ENCODE data around the gene CREBBP. TPM values are rescaled to one million over a fixed set of nuclear protein-coding genes. Genes with fewer than 3 reads are reported as not detected.
"Not testable (repeated sequence)": the region's sequence is repeated elsewhere in the genome, so short reads cannot be mapped to it uniquely, and the experiment has no call there.

CREBBP gene
- polyA plus RNA-seq, 1 of the 3 experiments (the other 2 are of a cell fraction): 5.7 TPM

DNA sequence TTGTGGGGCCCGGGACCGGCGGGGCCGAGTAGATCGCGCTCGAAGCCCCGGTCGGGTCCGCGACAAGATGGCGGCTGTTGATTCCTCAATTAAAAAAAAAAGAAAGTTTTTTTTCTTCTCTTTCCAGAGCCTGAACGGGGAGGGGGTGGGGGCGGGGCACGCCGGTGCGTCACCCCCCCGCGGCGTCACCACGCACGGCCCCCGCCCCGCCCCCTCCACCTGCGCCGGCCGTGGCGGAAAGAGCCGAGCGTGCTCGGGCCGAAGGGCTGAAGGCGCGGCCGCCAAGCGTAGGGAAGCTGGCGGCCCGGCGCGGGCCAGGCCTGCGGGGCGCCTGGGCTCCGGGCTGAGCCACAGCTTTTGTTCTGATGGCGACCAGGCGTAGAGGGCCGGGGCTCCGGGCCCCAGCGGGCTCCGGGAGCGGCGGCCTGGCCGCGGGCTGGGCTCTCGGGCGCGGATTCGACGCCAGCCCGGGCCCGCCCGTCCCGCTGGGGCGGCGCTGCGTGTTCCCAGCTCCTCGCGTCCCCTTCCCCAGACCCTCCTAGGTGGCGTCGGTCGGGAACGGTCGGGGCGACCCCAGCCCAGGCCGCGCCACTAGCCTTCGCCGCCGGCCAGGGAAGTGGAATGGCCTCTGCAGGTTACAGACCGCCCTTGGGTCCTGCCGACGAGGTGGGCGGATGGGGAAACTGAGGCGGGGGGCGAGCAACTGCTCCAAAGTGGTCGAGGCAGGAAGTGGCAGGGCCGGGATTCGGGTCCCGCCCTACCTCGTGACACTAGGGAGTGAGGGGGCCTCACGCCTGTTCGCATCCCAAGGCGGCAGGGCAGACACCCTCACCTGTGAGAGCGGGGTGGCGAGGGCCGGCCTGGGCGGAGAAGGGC lies at the start of gene CREBBP (continued):
- TF ChIP-seq YY1 (IDR thresholded peaks at IDR 0.05; ENCODE audit: low read depth) (peak; percentile 77; the same call in 1 of the 2 replicates), GATA2 (CRISPR knock-in tag; IDR thresholded peaks at IDR 0.05) (no peak), POLR2AphosphoS5 (IDR thresholded peaks at IDR 0.05; ENCODE audit: low read depth, low read length) (peak; percentile 80), TCF12 (IDR thresholded peaks at IDR 0.05) (no peak), TEAD4 (IDR thresholded peaks at IDR 0.05; ENCODE audit: borderline replicate concordance, insufficient read depth) (no peak), MXI1 (IDR thresholded peaks at IDR 0.05; ENCODE audit: low read depth, low read length) (no peak), FOXJ3 (CRISPR knock-in tag; IDR thresholded peaks at IDR 0.05) (no peak), CTCF (IDR thresholded peaks at IDR 0.05) (no peak), EZH2phosphoT487 (IDR thresholded peaks at IDR 0.05; ENCODE audit: borderline replicate concordance, low read depth) (no peak)

DNA sequence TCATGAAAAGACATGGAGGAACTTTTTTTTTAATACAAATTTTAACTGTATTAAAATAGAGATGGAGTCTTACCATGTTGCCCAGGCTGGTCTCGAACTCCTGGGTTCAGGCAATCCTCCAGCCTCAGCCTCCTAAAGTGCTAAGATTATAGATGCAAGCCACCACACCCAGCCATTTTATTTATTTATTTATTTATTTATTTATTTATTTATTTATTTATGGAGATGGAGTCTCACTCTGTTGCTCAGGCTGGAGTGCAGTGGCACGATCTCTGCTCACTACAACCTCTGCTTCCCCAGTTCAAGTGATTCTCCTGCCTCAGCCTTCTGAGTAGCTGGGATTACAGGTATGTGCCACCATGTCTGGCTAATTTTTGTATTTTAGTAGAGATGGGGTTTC lies 46.6 kb upstream of the CREBBP start:
- H4K20me1 ChIP-seq (ENCODE audit: insufficient read depth); H3K79me2 ChIP-seq (ENCODE audit: insufficient read depth); POLR2A ChIA-PET; H3K9ac ChIP-seq; H3K4me3 ChIP-seq (ENCODE audit: low read depth in 2 of 2, low read length in 1 of 2); DNase-seq; H3K27me3 ChIP-seq (ENCODE audit: insufficient read depth); H3K4me2 ChIP-seq; H3K9me2 ChIP-seq; H3K9me3 ChIP-seq; H3K4me1 ChIP-seq (ENCODE audit: control insufficient read depth in 1 of 2, insufficient read depth in 2 of 2, low read depth in 1 of 2, low read length in 1 of 2); H2AFZ ChIP-seq (ENCODE audit: low read depth); H3K27ac ChIP-seq (ENCODE audit: low read depth in 2 of 2, low read length in 1 of 2); H3F3A ChIP-seq (replicated peaks; ENCODE audit: insufficient read depth); H3K36me3 ChIP-seq (replicated peaks in 1 of 2; ENCODE audit: control insufficient read depth in 1 of 2, insufficient read depth in 2 of 2, low read length in 1 of 2): not testable (repeated sequence)
- WGBS (ENCODE audit: low lambda C conversion rate): 78% methylated on average over 2 of the region's 2 CpGs
- CTCF ChIA-PET: interaction anchor here (2.0 kb wide), 1 partner anchor 11 kb away, joined by 12 read pairs; no protein-coding TSS in a partner anchor

GRCh38 chr16:3924763-3925162 lies 44.2 kb upstream of the CREBBP start:
- CTCF ChIA-PET: interaction anchor here (1.0 to 5.7 kb wide), 2 partner anchors 14 to 329 kb away, joined by 3 to 34 read pairs; no protein-coding TSS in a partner anchor
- POLR2A ChIA-PET: no interaction called here
- no peak overlapping the region for H3K4me2 ChIP-seq
- no peaks in the 10 kb centered on the region for H4K20me1 ChIP-seq (ENCODE audit: insufficient read depth)
- H3K27me3 ChIP-seq (ENCODE audit: insufficient read depth): peaks cover 8% of the 10 kb centered on the region; the same call in 1 of the 2 replicates
- H3K4me1 ChIP-seq (ENCODE audit: control insufficient read depth in 1 of 2, insufficient read depth in 2 of 2, low read depth in 1 of 2, low read length in 1 of 2): no peaks in the 10 kb centered on the region
- H3K4me3 ChIP-seq (ENCODE audit: low read depth in 2 of 2, low read length in 1 of 2): no peak overlapping the region
- H2AFZ ChIP-seq (ENCODE audit: low read depth): no peak overlapping the region
- no peak for DNase-seq
- no peaks in the 10 kb centered on the region for H3K9me2 ChIP-seq
- TF ChIP-seq, protein P1, sequence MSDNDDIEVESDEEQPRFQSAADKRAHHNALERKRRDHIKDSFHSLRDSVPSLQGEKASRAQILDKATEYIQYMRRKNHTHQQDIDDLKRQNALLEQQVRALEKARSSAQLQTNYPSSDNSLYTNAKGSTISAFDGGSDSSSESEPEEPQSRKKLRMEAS (IDR thresholded peaks at IDR 0.05; ENCODE audit: low read depth): no peak
- TF ChIP-seq PBX3 (IDR thresholded peaks at IDR 0.05) (no peak), POLR2AphosphoS5 (IDR thresholded peaks at IDR 0.05; ENCODE audit: low read depth, low read length) (no peak), ELF1 (IDR thresholded peaks at IDR 0.05) (no peak), EP300 (IDR thresholded peaks at IDR 0.05; ENCODE audit: borderline replicate concordance in 1 of 2, low read depth in 1 of 2, low read length in 1 of 2) (no peak), TAF1 (IDR thresholded peaks at IDR 0.05; ENCODE audit: borderline replicate concordance, low read depth, low read length) (no peak), RCOR1 (IDR thresholded peaks at IDR 0.05; ENCODE audit: low read length) (no peak), EZH2phosphoT487 (IDR thresholded peaks at IDR 0.05; ENCODE audit: borderline replicate concordance, low read depth) (no peak), MEF2A (IDR thresholded peaks at IDR 0.05; ENCODE audit: borderline replicate concordance, low read depth) (no peak)
- H3F3A ChIP-seq (replicated peaks; ENCODE audit: insufficient read depth): no peaks in the 10 kb centered on the region
- no peak overlapping the region for H3K27ac ChIP-seq (ENCODE audit: low read depth in 2 of 2, low read length in 1 of 2)
- H3K9me3 ChIP-seq: no peaks in the 10 kb centered on the region
- H3K9ac ChIP-seq: no peak overlapping the region
- H3K79me2 ChIP-seq (ENCODE audit: insufficient read depth): no peaks in the 10 kb centered on the region
- no peaks in the 10 kb centered on the region for H3K36me3 ChIP-seq (replicated peaks in 1 of 2; ENCODE audit: control insufficient read depth in 1 of 2, insufficient read depth in 2 of 2, low read length in 1 of 2)
